ENCODE results near the gene SCAF8.
"Not testable (repeated sequence)": the region's sequence is repeated elsewhere in the genome, so short reads cannot be mapped to it uniquely, and the experiment has no call there.

The SCAF8 gene

DNA sequence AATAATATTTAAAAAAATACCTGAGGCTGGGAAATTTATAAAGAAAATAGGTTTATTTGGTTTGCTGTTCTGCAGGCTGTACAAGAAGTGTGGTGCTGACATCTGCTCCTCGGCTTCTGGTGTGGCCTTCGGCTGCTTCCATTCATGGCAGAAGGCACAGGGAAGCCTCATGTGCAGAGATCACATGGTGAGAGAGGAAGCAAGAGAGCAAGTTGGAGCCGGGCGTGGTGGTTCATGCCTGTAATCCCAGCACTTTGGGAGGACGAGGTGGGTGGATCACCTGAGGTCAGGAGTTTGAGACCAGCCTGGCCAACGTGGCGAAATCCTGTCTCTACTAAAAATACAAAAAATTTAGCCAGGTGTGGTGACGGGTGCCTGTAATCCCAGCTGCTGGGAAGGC, 16.9 kb upstream of the SCAF8 start:
- H3K36me3 ChIP-seq (ENCODE audit: control insufficient read depth in 1 of 2, insufficient read depth in 2 of 2, low read length in 2 of 2); H3K14ac ChIP-seq (ENCODE audit: low read length); H3K4me1 ChIP-seq (ENCODE audit: control insufficient read depth in 1 of 2, insufficient read depth in 2 of 2, low read length in 2 of 2); H3K4me3 ChIP-seq (ENCODE audit: low read depth, low read length); H3K18ac ChIP-seq (ENCODE audit: low read length); H3K4me2 ChIP-seq (ENCODE audit: low read length); H3K23ac ChIP-seq (ENCODE audit: low read length); H2BK12ac ChIP-seq (ENCODE audit: low read length); H4K12ac ChIP-seq (ENCODE audit: low read depth, low read length); H3K9ac ChIP-seq (ENCODE audit: low read length); H3K27ac ChIP-seq (ENCODE audit: low read depth, low read length); H3K79me1 ChIP-seq (ENCODE audit: low read length); H3K27me3 ChIP-seq (ENCODE audit: insufficient read depth, low read length); H2BK120ac ChIP-seq (ENCODE audit: insufficient read depth, low read length, poor library complexity); H2AFZ ChIP-seq (ENCODE audit: insufficient read depth, low read length, poor library complexity); H3K79me2 ChIP-seq (ENCODE audit: control insufficient read depth, insufficient read depth, low read length, poor library complexity); H4K91ac ChIP-seq (ENCODE audit: low read depth, low read length); DNase-seq; H2AK5ac ChIP-seq (ENCODE audit: low read length); H3K4ac ChIP-seq (ENCODE audit: low read depth, low read length); H2BK5ac ChIP-seq (ENCODE audit: low read depth, low read length, poor library complexity); H3K9me3 ChIP-seq (ENCODE audit: insufficient read depth, low read depth, low read length): not testable (repeated sequence)
- WGBS (ENCODE audit: extremely low coverage, insufficient coverage, insufficient read length), result no CpG with 5 or more reads among the region's 8 CpGs
- H4K8ac ChIP-seq (ENCODE audit: low read depth, low read length), result peak overlapping the region; percentile 19

GRCh38 chr6:154719433-154719832, 13.8 kb upstream of the SCAF8 start:
- Histone ChIP-seq H2AK5ac (ENCODE audit: low read length) (no peak overlapping the region), H3K9me3 (ENCODE audit: insufficient read depth, low read depth, low read length) (no peaks in the 10 kb centered on the region), H3K36me3 (ENCODE audit: control insufficient read depth in 1 of 2, insufficient read depth in 2 of 2, low read length in 2 of 2) (no peaks in the 10 kb centered on the region), H3K27ac (ENCODE audit: low read depth, low read length) (no peak overlapping the region), H2BK120ac (ENCODE audit: insufficient read depth, low read length, poor library complexity) (no peak overlapping the region), H3K23ac (ENCODE audit: low read length) (no peak overlapping the region), H4K91ac (ENCODE audit: low read depth, low read length) (no peak overlapping the region), H3K9ac (ENCODE audit: low read length) (no peak overlapping the region), H2AFZ (ENCODE audit: insufficient read depth, low read length, poor library complexity) (no peak overlapping the region), H2BK5ac (ENCODE audit: low read depth, low read length, poor library complexity) (no peak overlapping the region), H3K4me2 (ENCODE audit: low read length) (no peak overlapping the region), H3K18ac (ENCODE audit: low read length) (no peak overlapping the region), H3K27me3 (ENCODE audit: insufficient read depth, low read length) (no peaks in the 10 kb centered on the region), H3K4me1 (ENCODE audit: control insufficient read depth in 1 of 2, insufficient read depth in 2 of 2, low read length in 2 of 2) (peaks cover 0 to 3% of the 10 kb centered on the region in 2 experiments), H4K8ac (ENCODE audit: low read depth, low read length) (no peak overlapping the region), H2BK12ac (ENCODE audit: low read length) (no peak overlapping the region), H3K4ac (ENCODE audit: low read depth, low read length) (no peak overlapping the region), H3K14ac (ENCODE audit: low read length) (no peak overlapping the region), H3K79me1 (ENCODE audit: low read length) (no peaks in the 10 kb centered on the region), H3K4me3 (ENCODE audit: low read depth, low read length) (no peak overlapping the region), H3K79me2 (ENCODE audit: control insufficient read depth, insufficient read depth, low read length, poor library complexity) (no peaks in the 10 kb centered on the region), H4K12ac (ENCODE audit: low read depth, low read length) (no peak overlapping the region)
- DNase-seq, result no peak
- no CpG with 5 or more reads among the region's 4 CpGs for WGBS (ENCODE audit: extremely low coverage, insufficient coverage, insufficient read length)

DNA sequence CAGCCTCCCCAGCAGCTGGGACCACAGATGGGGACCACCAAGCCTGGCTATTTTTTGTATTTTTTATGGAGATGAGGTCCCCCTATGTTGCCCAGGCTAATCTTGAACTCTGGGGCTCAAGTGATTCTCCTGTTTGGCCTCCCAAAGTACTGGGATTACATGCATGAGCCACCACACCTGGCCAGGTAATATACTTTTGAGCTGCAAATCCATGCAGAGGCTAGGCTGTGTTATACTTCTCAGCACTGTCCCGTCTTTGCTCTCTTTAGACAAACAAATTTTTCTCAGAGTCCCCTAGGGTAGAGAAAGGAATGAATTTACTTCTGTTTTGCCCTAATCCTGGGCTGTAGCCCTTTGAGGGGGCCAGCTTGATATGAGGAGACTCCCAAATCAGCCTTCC, 13.4 kb upstream of the SCAF8 start:
- H3K4me1 ChIP-seq (ENCODE audit: control insufficient read depth in 1 of 2, insufficient read depth in 2 of 2, low read length in 2 of 2), result peaks cover 0 to 3% of the 10 kb centered on the region in 2 experiments
- no peak overlapping the region for H3K18ac ChIP-seq (ENCODE audit: low read length)
- no peak overlapping the region for H4K12ac ChIP-seq (ENCODE audit: low read depth, low read length)
- no peak overlapping the region for H3K14ac ChIP-seq (ENCODE audit: low read length)
- H2BK12ac ChIP-seq (ENCODE audit: low read length), result no peak overlapping the region
- H3K79me1 ChIP-seq (ENCODE audit: low read length), result no peaks in the 10 kb centered on the region
- H2BK120ac ChIP-seq (ENCODE audit: insufficient read depth, low read length, poor library complexity), result no peak overlapping the region
- no CpG with 5 or more reads among the region's 1 CpG for WGBS (ENCODE audit: extremely low coverage, insufficient coverage, insufficient read length)
- H3K9ac ChIP-seq (ENCODE audit: low read length), result no peak overlapping the region
- H2BK5ac ChIP-seq (ENCODE audit: low read depth, low read length, poor library complexity), result no peak overlapping the region
- no peak overlapping the region for H3K4me2 ChIP-seq (ENCODE audit: low read length)
- no peak overlapping the region for H3K4me3 ChIP-seq (ENCODE audit: low read depth, low read length)
- H3K4ac ChIP-seq (ENCODE audit: low read depth, low read length), result no peak overlapping the region
- no peak overlapping the region for H4K8ac ChIP-seq (ENCODE audit: low read depth, low read length)
- H3K27me3 ChIP-seq (ENCODE audit: insufficient read depth, low read length), result no peaks in the 10 kb centered on the region
- no peaks in the 10 kb centered on the region for H3K36me3 ChIP-seq (ENCODE audit: control insufficient read depth in 1 of 2, insufficient read depth in 2 of 2, low read length in 2 of 2)
- H3K79me2 ChIP-seq (ENCODE audit: control insufficient read depth, insufficient read depth, low read length, poor library complexity), result no peaks in the 10 kb centered on the region
- H2AK5ac ChIP-seq (ENCODE audit: low read length), result no peak overlapping the region
- no peak for DNase-seq
- no peak overlapping the region for H4K91ac ChIP-seq (ENCODE audit: low read depth, low read length)
- no peaks in the 10 kb centered on the region for H3K9me3 ChIP-seq (ENCODE audit: insufficient read depth, low read depth, low read length)
- no peak overlapping the region for H2AFZ ChIP-seq (ENCODE audit: insufficient read depth, low read length, poor library complexity)
- H3K23ac ChIP-seq (ENCODE audit: low read length), result no peak overlapping the region
- H3K27ac ChIP-seq (ENCODE audit: low read depth, low read length), result no peak overlapping the region

DNA sequence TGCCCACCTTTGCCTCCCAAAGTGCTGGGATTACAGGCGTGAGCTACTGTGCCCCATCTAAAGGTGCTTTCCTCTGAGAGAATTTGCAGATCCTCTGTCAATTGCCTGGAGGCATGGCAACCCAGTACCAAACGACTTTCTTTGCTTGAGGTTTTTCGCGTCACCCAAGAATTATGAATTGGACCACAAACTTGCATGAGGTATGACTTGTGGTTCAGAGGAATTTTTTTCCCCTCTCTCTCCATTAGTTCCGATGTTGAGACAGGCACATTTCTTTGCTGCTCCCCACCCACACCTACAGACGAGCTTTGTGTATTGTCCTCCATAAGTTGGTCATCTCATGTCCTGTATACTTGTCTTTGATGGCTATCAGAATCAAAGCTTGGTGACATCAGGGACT, 11.8 kb upstream of the SCAF8 start:
- H2BK120ac ChIP-seq (ENCODE audit: insufficient read depth, low read length, poor library complexity), result no peak overlapping the region
- H3K23ac ChIP-seq (ENCODE audit: low read length), result no peak overlapping the region
- DNase-seq, result no peak
- H3K79me2 ChIP-seq (ENCODE audit: control insufficient read depth, insufficient read depth, low read length, poor library complexity), result no peaks in the 10 kb centered on the region
- no peaks in the 10 kb centered on the region for H3K9me3 ChIP-seq (ENCODE audit: insufficient read depth, low read depth, low read length)
- H3K4me3 ChIP-seq (ENCODE audit: low read depth, low read length), result no peak overlapping the region
- H4K12ac ChIP-seq (ENCODE audit: low read depth, low read length), result no peak overlapping the region
- no peak overlapping the region for H2BK12ac ChIP-seq (ENCODE audit: low read length)
- H3K36me3 ChIP-seq (ENCODE audit: control insufficient read depth in 1 of 2, insufficient read depth in 2 of 2, low read length in 2 of 2), result no peaks in the 10 kb centered on the region
- no peak overlapping the region for H2AFZ ChIP-seq (ENCODE audit: insufficient read depth, low read length, poor library complexity)
- no peak overlapping the region for H4K8ac ChIP-seq (ENCODE audit: low read depth, low read length)
- peaks cover 0 to 3% of the 10 kb centered on the region in 2 experiments for H3K4me1 ChIP-seq (ENCODE audit: control insufficient read depth in 1 of 2, insufficient read depth in 2 of 2, low read length in 2 of 2)
- no peaks in the 10 kb centered on the region for H3K79me1 ChIP-seq (ENCODE audit: low read length)
- no peak overlapping the region for H4K91ac ChIP-seq (ENCODE audit: low read depth, low read length)
- H3K4ac ChIP-seq (ENCODE audit: low read depth, low read length), result no peak overlapping the region
- no peak overlapping the region for H3K14ac ChIP-seq (ENCODE audit: low read length)
- no CpG with 5 or more reads among the region's 6 CpGs for WGBS (ENCODE audit: extremely low coverage, insufficient coverage, insufficient read length)
- H3K9ac ChIP-seq (ENCODE audit: low read length), result no peak overlapping the region
- no peaks in the 10 kb centered on the region for H3K27me3 ChIP-seq (ENCODE audit: insufficient read depth, low read length)
- H2BK5ac ChIP-seq (ENCODE audit: low read depth, low read length, poor library complexity), result no peak overlapping the region
- H3K4me2 ChIP-seq (ENCODE audit: low read length), result no peak overlapping the region
- no peak overlapping the region for H3K27ac ChIP-seq (ENCODE audit: low read depth, low read length)
- no peak overlapping the region for H3K18ac ChIP-seq (ENCODE audit: low read length)
- no peak overlapping the region for H2AK5ac ChIP-seq (ENCODE audit: low read length)
